ENCODE results near the gene UGT1A6. TPM values are rescaled to one million over a fixed set of nuclear protein-coding genes. Genes with fewer than 3 reads are reported as not detected.

The UGT1A6 gene
- total RNA-seq, 1 experiment from 2014 or later, result 2.2 TPM

- ATAC-seq, result no peak; the same call in 1 of the 2 replicates
- intact Hi-C loops (cut with micrococcal nuclease), result no loop called here
These were observed 124.7 kb downstream of the UGT1A6 start for GRCh38 chr2:233817361-233817911.

GRCh38 chr2:233817995-233818638 lies 125.4 kb downstream of the UGT1A6 start:
- intact Hi-C loops (cut with micrococcal nuclease), result no loop called here
- H3K27me3 ChIP-seq (ENCODE audit: low read length), result no peaks in the 10 kb centered on the region
- ATAC-seq (no peak), DNase-seq (no peak)
- POLR2A ChIA-PET (ENCODE audit: unreplicated experiment), result no interaction called here
- no peaks in the 10 kb centered on the region for H3K79me2 ChIP-seq (ENCODE audit: low read length)
- no peak overlapping the region for H3K4me2 ChIP-seq (ENCODE audit: low read length)
- no peak overlapping the region for H3K9ac ChIP-seq (ENCODE audit: low read length)
- H3K27ac ChIP-seq (ENCODE audit: low read length), result no peak overlapping the region
- no peaks in the 10 kb centered on the region for H3K36me3 ChIP-seq (ENCODE audit: low read depth, low read length)
- no peak overlapping the region for H3K4me3 ChIP-seq (ENCODE audit: low read length)
- no peaks in the 10 kb centered on the region for H4K20me1 ChIP-seq (ENCODE audit: low read length)
- CTCF ChIA-PET, result no interaction called here
- H3K9me3 ChIP-seq (ENCODE audit: low read length), result no peaks in the 10 kb centered on the region
- no TSS peak for BruUV-seq (replicated peaks)
- no peaks in the 10 kb centered on the region for H3F3A ChIP-seq (ENCODE audit: low read length, unreplicated experiment)
- H3K9me2 ChIP-seq (replicated peaks; ENCODE audit: low read length), result no peaks in the 10 kb centered on the region
- H3K4me1 ChIP-seq (ENCODE audit: insufficient read depth, low read length), result no peaks in the 10 kb centered on the region
- H2AFZ ChIP-seq (ENCODE audit: low read length), result no peak overlapping the region
- TF ChIP-seq CTCF (conservative IDR thresholded peaks at IDR 0.05; ENCODE audit: low read depth, low read length) (no peak), EZH2 (IDR thresholded peaks at IDR 0.05; ENCODE audit: low read length, unreplicated experiment) (no peak), EZH2phosphoT487 (IDR thresholded peaks at IDR 0.05; ENCODE audit: borderline replicate concordance, low read length) (no peak)

More at GRCh38 chr2:233817361-233817911, 124.7 kb downstream of the UGT1A6 start:
- no peaks in the 10 kb centered on the region for H4K20me1 ChIP-seq (ENCODE audit: low read length)
- H3K27me3 ChIP-seq (ENCODE audit: low read length), result no peaks in the 10 kb centered on the region
- H3K4me1 ChIP-seq (ENCODE audit: insufficient read depth, low read length), result no peaks in the 10 kb centered on the region
- CTCF ChIA-PET, result no interaction called here
- H3K27ac ChIP-seq (ENCODE audit: low read length), result no peak overlapping the region
- no peak for TF ChIP-seq EZH2 (IDR thresholded peaks at IDR 0.05; ENCODE audit: low read length, unreplicated experiment)
- TF ChIP-seq EZH2phosphoT487 (IDR thresholded peaks at IDR 0.05; ENCODE audit: borderline replicate concordance, low read length), result no peak
- TF ChIP-seq CTCF (conservative IDR thresholded peaks at IDR 0.05; ENCODE audit: low read depth, low read length), result no peak
- H3K9me2 ChIP-seq (replicated peaks; ENCODE audit: low read length), result no peaks in the 10 kb centered on the region
- no peak overlapping the region for H3K4me2 ChIP-seq (ENCODE audit: low read length)
- no peaks in the 10 kb centered on the region for H3K36me3 ChIP-seq (ENCODE audit: low read depth, low read length)
- H3K9ac ChIP-seq (ENCODE audit: low read length), result no peak overlapping the region
- H3K4me3 ChIP-seq (ENCODE audit: low read length), result no peak overlapping the region
- no peak for DNase-seq
- no TSS peak for BruUV-seq (replicated peaks)
- POLR2A ChIA-PET (ENCODE audit: unreplicated experiment), result no interaction called here
- H2AFZ ChIP-seq (ENCODE audit: low read length), result no peak overlapping the region
- no peaks in the 10 kb centered on the region for H3K9me3 ChIP-seq (ENCODE audit: low read length)
- no peaks in the 10 kb centered on the region for H3F3A ChIP-seq (ENCODE audit: low read length, unreplicated experiment)
- H3K79me2 ChIP-seq (ENCODE audit: low read length), result no peaks in the 10 kb centered on the region

All from PC-3 (cell line).